Endothelial cell of umbilical vein (primary cell): Measurements from ENCODE around the gene CLN3. TPM values are rescaled to one million over a fixed set of nuclear protein-coding genes. Genes with fewer than 3 reads are reported as not detected.

Experiments used
- BruUV-seq: library from RNA; stranded (reverse); fragments of 400-500 nt; replicated peaks from 2 replicates; lab custom pipeline; 2021; lab: Mats Ljungman, UMichigan
- CTCF ChIA-PET: fragments of 300-600, 350-600 bp; sonication (Branson Sonifier 250); formaldehyde crosslinking; loops from one replicate; lab custom pipeline; 2021; ENCODE audit warnings: antibody characterized with exemption, inconsistent platforms; lab: Charles Lee
- POLR2A ChIA-PET: fragments of 300-600, 350-600 bp; sonication (Branson Sonifier 250); formaldehyde crosslinking; loops from one replicate; lab custom pipeline; 2021; ENCODE audit warnings: antibody characterized with exemption, inconsistent platforms; lab: Charles Lee
- DNase-seq: peaks from one replicate; pipeline ENCODE4 v3.0.0-alpha.2; 2011; ENCODE audit warnings: low read depth, low spot score
- FAIRE-seq: peaks from 2 replicates; lab custom pipeline; 2011; peaks lifted over from hg19 to GRCh38; lab: Jason Lieb, UNC
- H2AFZ ChIP-seq: 2 replicates; pipeline ENCODE4 v1.6.0; 2012; ENCODE audit warnings: low read depth, low read length, control low read depth, inconsistent platforms
- H3K27ac ChIP-seq: 2 replicates; pipeline ENCODE4 v1.5.1; 2011; ENCODE audit warnings: low read depth, mild to moderate bottlenecking, control low read depth, low read length, moderate library complexity; ENCODE audit not compliant: insufficient read depth
- H3K27me3 ChIP-seq, 2 experiments: 2 replicates each; pipeline versions ENCODE4 v1.6.0 to v1.6.1; 2011; ENCODE audit warnings: low read length in 2 of 2, mixed read lengths in 1 of 2; ENCODE audit not compliant: control insufficient read depth in 2 of 2, insufficient read depth in 2 of 2
- H3K36me3 ChIP-seq, 2 experiments: 2 replicates in 1 of 2; 3 replicates in 1 of 2; pipeline ENCODE4 v1.5.1; 2011; ENCODE audit warnings: low read length in 2 of 2, mild to moderate bottlenecking in 1 of 2, moderate library complexity in 1 of 2; ENCODE audit not compliant: control insufficient read depth in 2 of 2, insufficient read depth in 2 of 2; ENCODE audit errors: extremely low read depth in 1 of 2
- H3K4me1 ChIP-seq: 3 replicates; pipeline ENCODE4 v1.5.1; 2011; ENCODE audit warnings: mild to moderate bottlenecking, low read length; ENCODE audit not compliant: control insufficient read depth, insufficient read depth; ENCODE audit errors: extremely low read depth
- H3K4me2 ChIP-seq: 2 replicates; pipeline ENCODE4 v1.6.1; 2011; ENCODE audit warnings: low read length, control low read depth, mixed read lengths; ENCODE audit not compliant: insufficient read depth
- H3K4me3 ChIP-seq, 3 experiments: fragments of 200-600 bp in 1 of 3; sonication (generic), shearing (Covaris generic) in 1 of 3; replicated peaks in 1 of 3; 2 replicates each; pipeline ENCODE4 v1.5.1; 2011 to 2016; ENCODE audit warnings: control low read depth in 3 of 3, low read length in 3 of 3, mild to moderate bottlenecking in 2 of 3, inconsistent platforms in 1 of 3, low read depth in 1 of 3, moderate library complexity in 1 of 3; ENCODE audit not compliant: insufficient read depth in 1 of 3
- H3K79me2 ChIP-seq: 2 replicates; pipeline ENCODE4 v1.6.0; 2012; ENCODE audit warnings: low read length, inconsistent platforms; ENCODE audit not compliant: control insufficient read depth, insufficient read depth
- H3K9ac ChIP-seq: replicated peaks from 2 replicates; pipeline ENCODE3; 2011; ENCODE audit warnings: low read length, control low read depth; ENCODE audit not compliant: insufficient read depth; ENCODE audit errors: extremely low read depth
- H3K9me1 ChIP-seq: replicated peaks from 3 replicates; pipeline ENCODE4 v1.6.0; 2011; ENCODE audit warnings: mild to moderate bottlenecking, low read length; ENCODE audit not compliant: control insufficient read depth, insufficient read depth; ENCODE audit errors: extremely low read depth
- H3K9me3 ChIP-seq: replicated peaks from 2 replicates; pipeline ENCODE4 v1.5.1; 2012; ENCODE audit warnings: low read length, inconsistent platforms; ENCODE audit not compliant: control insufficient read depth, insufficient read depth
- H4K20me1 ChIP-seq: replicated peaks from 2 replicates; pipeline ENCODE3; 2011; ENCODE audit warnings: mild to moderate bottlenecking, low read length; ENCODE audit not compliant: control insufficient read depth, insufficient read depth; ENCODE audit errors: extremely low read depth
- EZH2 ChIP-seq: IDR thresholded peaks from 2 replicates; pipeline ENCODE4 v1.6.1; 2012; ENCODE audit warnings: borderline replicate concordance, low read depth, mild to moderate bottlenecking, moderate library complexity, low read length, inconsistent platforms; ENCODE audit not compliant: severe bottlenecking
- FOS ChIP-seq: IDR thresholded peaks from 2 replicates; pipeline ENCODE4 v1.6.1; 2011; ENCODE audit warnings: mild to moderate bottlenecking, low read length, moderate library complexity, borderline replicate concordance; ENCODE audit not compliant: insufficient read depth
- GATA2 ChIP-seq: IDR thresholded peaks from 2 replicates; pipeline ENCODE4 v1.7.0; 2011; ENCODE audit warnings: low read depth, mild to moderate bottlenecking, moderate library complexity, mixed read lengths, low read length; ENCODE audit not compliant: insufficient read length, insufficient read depth
- JUN ChIP-seq: IDR thresholded peaks from 2 replicates; pipeline ENCODE4 v1.6.1; 2011; ENCODE audit warnings: borderline replicate concordance, low read depth; ENCODE audit not compliant: insufficient read length, insufficient read depth
- MYC ChIP-seq: IDR thresholded peaks from one replicate; pipeline ENCODE4 v1.6.1; 2011; ENCODE audit warnings: mild to moderate bottlenecking, low read depth, low read length
- POLR2A ChIP-seq: IDR thresholded peaks from 2 replicates; pipeline ENCODE4 v1.6.1; 2012; ENCODE audit warnings: low read depth, mild to moderate bottlenecking, control low read depth, low read length
- POLR2AphosphoS5 ChIP-seq: IDR thresholded peaks from 2 replicates; pipeline ENCODE4 v1.6.1; 2012; ENCODE audit warnings: low read depth, mild to moderate bottlenecking, control low read depth, low read length, moderate library complexity; ENCODE audit not compliant: insufficient read depth
- dilution Hi-C: fragments of 300-500 bp; cut with MboI; formaldehyde crosslinking; loops from one replicate; pipeline ENCODE4 v1.15.0; 2019; ENCODE audit warnings: low sequenced_read_pairs; ENCODE audit not compliant: extremely low pct_ligation_motif_present
- intact Hi-C: fragments of 100-400 bp; cut with micrococcal nuclease; formaldehyde crosslinking; loops from one replicate; pipeline ENCODE4 v1.10.0; 2022
- polyA plus RNA-seq, 4 experiments: library from polyadenylated mRNA; depleted of rRNA in 3 of 4; stranded (reverse) in 3 of 4; unstranded in 1 of 4; fragments of >200 nt; gene quantifications; 2 replicates each; pipeline versions ENCODE4 v1.2.1 to v1.2.3, GENCODE V29; 2011 to 2012; ENCODE audit warnings: missing spikeins in 1 of 4
- total RNA-seq: library from RNA; stranded (reverse); gene quantifications from 2 replicates; pipeline ENCODE4 v1.2.3, GENCODE V29; 2021
- TF ChIP-seq, protein P1 (sequence below), 2 donors: IDR thresholded peaks; 1 replicate in 1 of 2; 2 replicates in 1 of 2; pipeline ENCODE4 v1.5.1; 2011; ENCODE audit warnings: low read length in 2 of 2, mild to moderate bottlenecking in 2 of 2, moderate library complexity in 2 of 2, control low read depth in 1 of 2, inconsistent platforms in 1 of 2, low read depth in 1 of 2; ENCODE audit not compliant: insufficient read depth in 1 of 2; ENCODE audit errors: extremely low read depth in 1 of 2
- TF ChIP-seq, protein P2 (sequence below): IDR thresholded peaks from 2 replicates; pipeline ENCODE4 v1.6.1; 2011; ENCODE audit not compliant: insufficient read depth, insufficient read length

CLN3 gene
- total and polyA plus RNA-seq, 2 donors (not counting 3 experiments of a cell fraction or from before 2014, with no cell fraction given), result 40.2 to 76.1 TPM

DNA sequence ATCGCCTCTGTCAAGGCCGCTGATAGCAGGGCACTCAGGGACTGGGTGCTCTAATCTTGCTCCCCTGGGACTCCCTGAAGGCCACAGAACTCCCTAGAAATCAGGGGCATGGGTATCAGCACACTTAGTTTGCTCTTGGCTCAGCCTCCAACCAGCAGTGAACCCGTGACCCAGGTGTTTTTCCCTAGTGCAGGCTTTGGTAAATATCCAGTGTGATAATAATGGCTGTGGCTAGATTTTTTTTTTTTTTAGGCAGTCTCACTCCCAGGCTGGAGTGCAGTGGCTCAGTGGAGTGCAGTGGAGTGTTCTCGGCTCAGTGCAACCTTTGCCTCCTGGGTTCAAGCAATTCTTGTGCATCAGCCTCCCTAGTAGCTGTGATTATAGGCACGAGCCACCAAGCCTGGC, 36.6 kb upstream of the CLN3 start:
- H4K20me1 ChIP-seq, result no peaks in the 10 kb centered on the region
- H3K9me3 ChIP-seq, result no peaks in the 10 kb centered on the region
- no peak overlapping the region for H2AFZ ChIP-seq
- H3K27me3 ChIP-seq, result peaks cover 0 to 4% of the 10 kb centered on the region in 2 experiments
- intact Hi-C loops (loop anchor here (5.0 kb wide), 1 partner anchor 89 kb away; no protein-coding TSS in a partner anchor), dilution Hi-C loops (no loop called here)
- no peaks in the 10 kb centered on the region for H3K36me3 ChIP-seq
- H3K4me1 ChIP-seq, result peaks cover 2% of the 10 kb centered on the region
- CTCF ChIA-PET, result no interaction called here
- no peak for DNase-seq
- H3K79me2 ChIP-seq, result no peaks in the 10 kb centered on the region
- H3K9ac ChIP-seq, result no peak overlapping the region
- POLR2A ChIA-PET, result no interaction called here
- no peak overlapping the region for H3K4me2 ChIP-seq
- no peak overlapping the region for H3K27ac ChIP-seq
- TF ChIP-seq JUN (no peak), POLR2AphosphoS5 (no peak), POLR2A (no peak), FOS (no peak), MYC (no peak), GATA2 (no peak), EZH2 (no peak)
- TF ChIP-seq, protein P1, sequence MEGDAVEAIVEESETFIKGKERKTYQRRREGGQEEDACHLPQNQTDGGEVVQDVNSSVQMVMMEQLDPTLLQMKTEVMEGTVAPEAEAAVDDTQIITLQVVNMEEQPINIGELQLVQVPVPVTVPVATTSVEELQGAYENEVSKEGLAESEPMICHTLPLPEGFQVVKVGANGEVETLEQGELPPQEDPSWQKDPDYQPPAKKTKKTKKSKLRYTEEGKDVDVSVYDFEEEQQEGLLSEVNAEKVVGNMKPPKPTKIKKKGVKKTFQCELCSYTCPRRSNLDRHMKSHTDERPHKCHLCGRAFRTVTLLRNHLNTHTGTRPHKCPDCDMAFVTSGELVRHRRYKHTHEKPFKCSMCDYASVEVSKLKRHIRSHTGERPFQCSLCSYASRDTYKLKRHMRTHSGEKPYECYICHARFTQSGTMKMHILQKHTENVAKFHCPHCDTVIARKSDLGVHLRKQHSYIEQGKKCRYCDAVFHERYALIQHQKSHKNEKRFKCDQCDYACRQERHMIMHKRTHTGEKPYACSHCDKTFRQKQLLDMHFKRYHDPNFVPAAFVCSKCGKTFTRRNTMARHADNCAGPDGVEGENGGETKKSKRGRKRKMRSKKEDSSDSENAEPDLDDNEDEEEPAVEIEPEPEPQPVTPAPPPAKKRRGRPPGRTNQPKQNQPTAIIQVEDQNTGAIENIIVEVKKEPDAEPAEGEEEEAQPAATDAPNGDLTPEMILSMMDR (IDR thresholded peaks at IDR 0.05; ENCODE audit: extremely low read depth in 1 of 2, insufficient read depth in 1 of 2, low read depth in 1 of 2, low read length in 2 of 2), result no peak
- TF ChIP-seq, protein P2, sequence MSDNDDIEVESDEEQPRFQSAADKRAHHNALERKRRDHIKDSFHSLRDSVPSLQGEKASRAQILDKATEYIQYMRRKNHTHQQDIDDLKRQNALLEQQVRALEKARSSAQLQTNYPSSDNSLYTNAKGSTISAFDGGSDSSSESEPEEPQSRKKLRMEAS, result no peak
- no peaks in the 10 kb centered on the region for H3K9me1 ChIP-seq
- no peak overlapping the region for H3K4me3 ChIP-seq
- BruUV-seq, result no TSS peak
- FAIRE-seq, result no peak
